GM18511 (cell line): ENCODE measurements around the gene HPS6.

ENCODE experiments used
- ATAC-seq: cut with Tn5 transposase; IDR thresholded peaks from one replicate; pipeline ENCODE4 v1.9.1; 2021; ENCODE audit warnings: mild to moderate bottlenecking, moderate library complexity; ENCODE audit not compliant: unreplicated experiment

The HPS6 gene

GRCh38 chr10:102067091-102067916 lies 2.2 kb downstream of the HPS6 start:
- ATAC-seq: no peak

- no peak for ATAC-seq
Measured at GRCh38 chr10:102068216-102068615, 3.1 kb downstream of the HPS6 start.

GRCh38 chr10:102069071-102069470 lies 3.9 kb downstream of the HPS6 start:
- ATAC-seq: no peak

GRCh38 chr10:102072673-102073527 lies 7.8 kb downstream of the HPS6 start:
- ATAC-seq: no peak

- ATAC-seq: no peak
Measured at GRCh38 chr10:102083541-102083940, 18.4 kb downstream of the HPS6 start.

GRCh38 chr10:102085336-102085735 lies 20.2 kb downstream of the HPS6 start:
- ATAC-seq: no peak

GRCh38 chr10:102086196-102086595 lies 21.0 kb downstream of the HPS6 start:
- no peak for ATAC-seq

- no peak for ATAC-seq
Measured at GRCh38 chr10:102090772-102091171, 25.6 kb downstream of the HPS6 start.

GRCh38 chr10:102096449-102096848 lies 31.3 kb downstream of the HPS6 start:
- ATAC-seq: no peak

- no peak for ATAC-seq
Measured at GRCh38 chr10:102101152-102101551, 36.0 kb downstream of the HPS6 start.

GRCh38 chr10:102102421-102102820 lies 37.3 kb downstream of the HPS6 start:
- ATAC-seq: no peak

GRCh38 chr10:102106998-102107397 lies 41.8 kb downstream of the HPS6 start:
- no peak for ATAC-seq

GRCh38 chr10:102109166-102110116 lies 44.3 kb downstream of the HPS6 start:
- ATAC-seq: no peak

- ATAC-seq: no peak
Measured at GRCh38 chr10:102111276-102111675, 46.1 kb downstream of the HPS6 start.

GRCh38 chr10:102112210-102112817 lies 47.2 kb downstream of the HPS6 start:
- ATAC-seq: no peak

GRCh38 chr10:102113261-102113955 lies 48.3 kb downstream of the HPS6 start:
- no peak for ATAC-seq

GRCh38 chr10:102113956-102114857 lies 49.1 kb downstream of the HPS6 start:
- ATAC-seq: peak; percentile 26

GRCh38 chr10:102114861-102115618 lies 49.9 kb downstream of the HPS6 start:
- peak; percentile 68 for ATAC-seq
